HG03139 (cell line): ENCODE data around the gene YTHDF1.
"Not testable (repeated sequence)": the region's sequence is repeated elsewhere in the genome, so short reads cannot be mapped to it uniquely, and the experiment has no call there.

Source experiments
- ATAC-seq: cut with Tn5 transposase; IDR thresholded peaks from one replicate; pipeline ENCODE4 v1.9.1; 2021; ENCODE audit not compliant: unreplicated experiment

Gene YTHDF1

DNA sequence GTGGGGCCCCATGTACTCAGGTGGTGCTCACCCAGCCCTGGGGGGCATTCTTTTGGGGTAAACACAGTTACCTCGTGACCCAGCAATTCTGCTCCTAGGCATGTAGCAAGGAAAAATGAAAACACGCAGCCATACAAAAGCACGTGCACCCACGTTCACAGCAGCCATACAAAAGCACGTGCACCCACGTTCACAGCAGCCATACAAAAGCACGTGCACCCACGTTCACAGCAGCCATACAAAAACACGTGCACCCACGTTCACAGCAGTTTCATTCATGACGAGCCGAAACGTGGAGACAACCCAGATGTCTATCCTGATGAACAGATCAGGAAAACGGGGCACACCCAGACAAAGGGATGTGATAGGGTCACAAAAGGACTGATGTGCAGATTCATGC, 57.1 kb downstream of the YTHDF1 start:
- ATAC-seq, result no peak

DNA sequence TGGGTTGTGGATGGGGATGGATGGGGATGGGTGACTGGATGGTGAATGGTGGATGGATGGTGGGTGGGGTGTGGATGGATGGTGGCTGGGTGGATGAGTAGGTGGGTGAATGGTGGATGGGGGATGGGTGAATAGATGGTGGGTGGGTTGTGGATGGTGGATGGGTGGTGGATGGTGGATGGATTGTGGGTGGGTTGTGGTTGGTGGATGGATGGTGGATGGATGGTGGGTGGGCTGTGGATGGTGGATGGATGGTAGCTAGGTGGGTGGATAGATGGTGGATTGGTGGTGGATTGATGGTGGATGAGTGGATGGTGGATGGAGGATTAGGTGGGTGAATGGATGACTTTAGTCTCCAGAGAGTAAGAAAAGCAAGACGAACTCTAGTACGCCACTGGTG, 57.6 kb downstream of the YTHDF1 start:
- no peak for ATAC-seq

GRCh38 chr20:63157431-63157830, 58.5 kb downstream of the YTHDF1 start:
- ATAC-seq, result not testable (repeated sequence)

DNA sequence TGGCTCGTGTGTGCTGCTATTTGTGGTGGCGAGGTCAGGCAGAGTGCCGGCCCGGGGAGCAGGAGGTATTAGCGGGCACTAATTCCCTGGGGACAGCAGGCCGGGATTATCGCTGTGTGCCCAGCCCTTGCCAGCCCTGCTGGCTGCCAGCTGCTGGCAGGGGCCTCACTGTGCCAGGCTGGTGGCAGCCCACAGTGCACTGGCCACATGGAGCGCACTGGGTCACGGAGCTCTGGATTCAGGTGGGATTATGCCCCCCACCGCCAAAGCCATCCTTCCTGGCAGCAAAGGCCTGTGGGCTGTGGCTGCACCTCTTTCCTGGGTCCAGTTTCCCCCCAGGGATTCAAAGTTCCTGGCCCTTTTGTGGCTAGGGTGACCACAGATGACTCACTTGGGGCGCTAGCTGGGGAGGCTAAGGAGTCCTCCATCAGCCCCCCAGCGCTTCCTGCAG, 59.7 kb downstream of the YTHDF1 start:
- ATAC-seq, result no peak

- ATAC-seq, result no peak
Observed at GRCh38 chr20:63155266-63156165, 60.4 kb downstream of the YTHDF1 start.

DNA sequence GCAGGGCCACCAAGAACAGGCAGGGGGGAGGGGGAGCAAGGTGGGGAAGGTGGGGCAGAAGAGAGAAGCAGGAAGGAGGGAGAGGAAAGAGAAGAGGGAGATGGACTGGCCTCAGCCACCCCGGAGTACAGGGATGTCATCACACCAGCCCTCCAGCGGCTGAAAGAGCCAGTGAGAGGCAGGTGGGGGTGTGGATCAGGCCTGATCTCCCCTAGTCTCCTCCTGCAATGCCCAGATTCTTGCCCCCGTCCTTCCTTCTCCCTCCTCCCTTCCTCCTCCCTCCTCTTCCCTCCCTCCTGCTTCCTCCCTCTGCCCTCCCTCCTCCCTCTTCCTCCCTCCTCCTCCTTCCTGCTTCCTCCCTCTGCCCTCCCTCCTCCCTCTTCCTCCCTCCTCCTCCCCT, 61.5 kb downstream of the YTHDF1 start:
- no peak for ATAC-seq

- no peak for ATAC-seq
Observed at GRCh38 chr20:63153254-63154221, 62.4 kb downstream of the YTHDF1 start.

DNA sequence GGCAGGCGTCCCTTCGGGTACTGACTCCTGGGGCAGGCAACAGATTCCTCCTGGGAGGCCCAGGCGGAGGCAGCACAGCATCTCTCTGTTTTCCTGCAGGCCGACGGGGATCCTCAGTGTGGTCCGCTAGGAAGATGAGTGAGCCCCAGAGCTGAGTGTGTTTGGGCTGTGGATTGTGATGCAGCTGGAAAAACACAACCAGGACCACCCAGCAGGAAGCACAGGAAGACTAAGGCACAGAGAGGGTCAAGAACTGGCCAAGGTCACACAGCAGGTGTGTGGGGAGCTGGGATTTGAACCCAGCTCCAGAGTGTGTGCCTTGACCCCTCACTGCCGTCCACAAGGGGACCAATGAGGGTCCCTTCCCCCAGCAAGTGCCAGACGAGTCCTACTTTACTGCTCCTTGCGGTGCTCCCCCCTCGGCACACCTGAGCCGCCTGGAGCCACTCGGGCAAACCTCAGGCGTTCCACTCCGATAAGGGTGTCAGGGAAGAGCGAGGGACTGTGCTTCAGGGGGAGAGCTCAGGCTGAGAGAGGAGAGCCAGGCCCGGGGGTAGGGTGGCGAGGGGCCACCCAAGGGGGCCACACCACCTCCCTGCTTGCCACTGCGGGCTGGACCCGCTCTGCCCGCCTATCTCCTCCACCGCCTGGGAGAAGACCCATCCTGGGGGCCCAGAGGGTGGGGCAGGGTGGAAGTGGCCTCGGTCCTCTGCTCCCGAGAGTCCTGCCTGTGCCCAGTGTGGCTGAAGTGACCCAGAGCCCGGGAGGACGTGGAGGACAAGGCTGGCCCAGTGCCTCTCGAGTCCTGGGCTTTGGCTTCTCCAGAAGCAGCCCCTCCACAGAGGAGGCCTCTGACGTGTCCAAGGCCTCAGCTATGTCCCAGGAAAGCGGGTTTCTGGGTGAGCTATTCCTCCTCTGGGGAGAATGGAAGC, 63.3 kb downstream of the YTHDF1 start:
- ATAC-seq, result no peak

DNA sequence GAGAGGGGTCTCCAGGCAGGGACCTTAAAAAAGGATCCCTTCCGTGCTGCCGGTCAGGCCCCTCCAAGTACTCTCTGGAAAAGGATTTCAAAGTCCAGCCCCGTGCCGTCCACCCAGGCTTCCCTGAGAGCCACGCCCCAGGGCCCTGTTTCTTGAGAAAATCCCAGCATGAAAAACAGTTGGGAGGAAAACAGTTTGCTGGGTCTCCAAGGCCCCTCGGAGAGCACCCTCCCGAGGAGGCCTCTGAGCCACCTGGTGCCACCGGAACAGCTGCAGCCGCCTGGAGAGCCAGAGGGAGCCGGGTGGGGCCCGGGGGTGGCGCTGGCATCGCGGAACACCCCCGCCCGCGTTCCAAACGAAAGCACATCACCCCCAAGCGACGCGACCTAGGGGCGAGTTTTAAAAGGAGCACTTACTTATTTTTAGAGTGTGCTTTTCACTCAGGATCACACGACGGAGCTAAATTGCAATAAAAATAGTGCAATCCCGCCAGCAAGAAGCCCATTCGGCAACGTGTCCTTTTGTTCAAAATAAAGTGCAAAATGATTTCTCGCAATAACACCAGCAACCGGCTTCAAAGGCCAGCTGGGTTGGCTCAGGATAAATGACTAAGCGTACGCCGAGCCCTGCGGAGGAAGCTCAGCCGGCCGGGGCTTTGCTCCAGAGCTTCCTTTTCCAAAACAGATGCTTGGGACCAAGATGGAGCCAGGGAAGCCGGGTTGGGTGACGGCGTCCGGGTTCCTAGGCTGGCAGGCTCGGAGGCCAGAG, 64.2 kb downstream of the YTHDF1 start:
- ATAC-seq, result no peak

DNA sequence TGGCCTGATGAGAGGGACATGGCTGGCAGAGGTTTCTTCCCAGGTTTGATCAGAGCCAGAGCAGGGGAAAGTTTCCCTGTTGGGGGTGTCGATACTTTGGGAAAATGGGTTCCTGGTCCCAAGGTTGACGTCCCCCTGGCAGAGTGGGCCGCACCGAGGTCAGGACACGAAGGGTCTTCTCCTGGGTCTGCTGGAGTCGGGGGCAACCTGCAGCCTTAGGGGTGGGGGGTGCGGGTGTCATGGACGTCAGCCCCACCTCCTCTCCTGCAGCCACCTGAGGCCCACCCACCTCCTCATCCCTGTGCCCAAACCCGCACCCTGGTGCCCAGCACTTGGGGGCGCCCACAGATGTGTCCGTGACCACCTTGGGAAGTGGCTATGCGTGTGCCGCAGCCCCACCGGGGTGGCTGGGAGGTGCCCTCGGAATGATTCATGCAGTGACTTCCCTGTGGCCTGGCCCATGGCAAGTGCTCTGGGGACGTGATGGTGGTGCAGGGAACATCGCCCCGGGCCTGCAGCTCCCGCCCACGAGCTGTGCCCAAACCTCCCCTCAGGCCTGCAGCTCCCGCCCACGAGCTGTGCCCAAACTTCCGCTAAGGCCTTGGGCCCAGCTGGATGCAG, 64.9 kb downstream of the YTHDF1 start:
- ATAC-seq, result no peak

DNA sequence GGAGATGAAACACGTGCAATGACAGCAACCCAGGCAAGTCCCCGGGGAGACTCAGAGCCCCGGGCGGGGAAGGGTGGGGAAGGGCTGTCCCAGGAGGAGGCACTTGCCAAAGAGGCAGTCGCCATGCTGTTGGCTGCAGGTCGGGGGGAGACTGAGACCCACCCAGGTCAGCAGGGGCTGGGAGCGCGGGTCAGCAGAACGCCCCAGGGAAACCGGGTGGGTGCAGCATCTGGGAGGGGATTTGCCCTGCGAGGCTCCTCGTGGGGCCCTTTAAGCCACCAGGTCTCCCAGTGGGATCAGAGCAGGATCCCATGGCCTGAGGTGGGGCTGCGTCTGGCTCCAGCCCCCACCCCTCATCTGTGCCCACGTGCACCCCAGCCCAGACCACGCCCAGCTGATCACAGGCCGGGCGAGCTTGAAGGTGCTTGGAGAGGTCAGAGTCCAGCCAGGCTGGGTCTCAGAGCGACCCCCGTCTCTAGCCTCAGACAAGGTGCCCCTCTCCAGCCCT, 65.5 kb downstream of the YTHDF1 start:
- no peak for ATAC-seq

- ATAC-seq, result no peak
Observed at GRCh38 chr20:63149531-63150192, 66.3 kb downstream of the YTHDF1 start.

DNA sequence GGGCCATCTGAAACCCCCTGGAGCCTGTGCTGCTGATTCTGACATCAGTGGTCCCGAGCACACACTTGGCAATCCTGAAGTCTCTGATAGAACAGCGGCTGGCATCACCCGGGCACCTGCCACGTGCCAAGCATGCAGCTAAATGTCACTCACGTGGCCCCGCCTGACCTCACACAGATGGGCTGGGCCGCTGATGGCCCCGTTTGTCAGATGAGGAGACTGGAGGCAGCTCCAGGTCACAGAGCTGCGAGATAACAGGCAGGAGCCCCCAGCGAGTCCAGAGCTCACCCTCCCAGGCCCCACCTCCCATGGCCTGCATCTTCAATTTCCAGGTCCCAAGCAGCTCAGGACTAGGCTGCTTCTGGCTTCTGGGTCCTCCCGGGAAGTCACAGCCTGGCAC, 67.2 kb downstream of the YTHDF1 start:
- no peak for ATAC-seq

DNA sequence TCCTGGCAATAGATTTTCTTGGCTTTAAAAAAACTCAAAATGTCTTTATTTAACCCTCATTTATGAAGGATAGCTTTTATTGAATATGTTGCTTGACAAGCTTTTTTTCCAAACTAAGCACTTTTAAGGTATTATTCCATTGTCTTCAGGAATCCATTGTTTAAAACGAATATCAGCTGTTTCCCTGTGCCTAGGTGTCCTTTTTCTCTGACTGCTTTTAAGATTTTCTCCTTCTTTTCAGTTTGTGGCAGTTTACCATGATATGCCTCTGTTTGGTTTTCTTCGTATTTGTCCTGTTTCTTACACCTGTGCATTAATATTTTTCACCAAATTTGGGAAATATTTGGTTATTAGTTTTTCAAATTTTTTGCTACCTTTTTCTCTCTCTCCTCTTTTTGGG, 68.4 kb downstream of the YTHDF1 start:
- ATAC-seq, result no peak
